GM12873 (cell line): ENCODE measurements around the gene THRB.

ENCODE experiments used
- TF ChIP-seq, protein P1 (sequence below): IDR thresholded peaks from 2 replicates; pipeline ENCODE4 v1.5.1; 2012; ENCODE audit warnings: low read depth, mild to moderate bottlenecking, moderate library complexity, low read length, control low read depth; ENCODE audit not compliant: insufficient read depth; ENCODE audit errors: missing control alignments

Gene THRB

GRCh38 chr3:24258727-24259600 lies 235.7 kb downstream of the THRB start:
- TF ChIP-seq, protein P1, sequence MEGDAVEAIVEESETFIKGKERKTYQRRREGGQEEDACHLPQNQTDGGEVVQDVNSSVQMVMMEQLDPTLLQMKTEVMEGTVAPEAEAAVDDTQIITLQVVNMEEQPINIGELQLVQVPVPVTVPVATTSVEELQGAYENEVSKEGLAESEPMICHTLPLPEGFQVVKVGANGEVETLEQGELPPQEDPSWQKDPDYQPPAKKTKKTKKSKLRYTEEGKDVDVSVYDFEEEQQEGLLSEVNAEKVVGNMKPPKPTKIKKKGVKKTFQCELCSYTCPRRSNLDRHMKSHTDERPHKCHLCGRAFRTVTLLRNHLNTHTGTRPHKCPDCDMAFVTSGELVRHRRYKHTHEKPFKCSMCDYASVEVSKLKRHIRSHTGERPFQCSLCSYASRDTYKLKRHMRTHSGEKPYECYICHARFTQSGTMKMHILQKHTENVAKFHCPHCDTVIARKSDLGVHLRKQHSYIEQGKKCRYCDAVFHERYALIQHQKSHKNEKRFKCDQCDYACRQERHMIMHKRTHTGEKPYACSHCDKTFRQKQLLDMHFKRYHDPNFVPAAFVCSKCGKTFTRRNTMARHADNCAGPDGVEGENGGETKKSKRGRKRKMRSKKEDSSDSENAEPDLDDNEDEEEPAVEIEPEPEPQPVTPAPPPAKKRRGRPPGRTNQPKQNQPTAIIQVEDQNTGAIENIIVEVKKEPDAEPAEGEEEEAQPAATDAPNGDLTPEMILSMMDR, result no peak

- TF ChIP-seq, protein P1, result no peak
These were observed 236.4 kb downstream of the THRB start for GRCh38 chr3:24258260-24258659.

DNA sequence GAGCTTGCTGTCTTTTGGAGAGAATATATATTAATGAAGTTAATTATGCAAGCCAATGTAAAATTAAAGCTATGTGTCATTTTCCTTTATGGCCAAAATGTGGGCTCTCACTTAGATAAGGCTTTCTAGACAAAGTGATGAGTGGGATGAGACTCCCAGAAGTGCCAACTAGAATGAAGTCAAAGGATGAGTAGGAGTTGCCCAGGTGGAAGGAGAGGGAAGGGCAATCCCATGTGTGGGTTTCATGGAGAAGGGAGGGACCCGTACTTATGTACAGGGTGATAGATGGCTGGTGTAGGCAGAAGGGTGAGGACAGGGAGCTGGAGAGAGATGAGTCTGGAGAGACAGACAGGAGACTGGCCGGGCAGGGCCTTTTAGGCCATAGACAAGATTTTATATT lies 239.2 kb downstream of the THRB start:
- TF ChIP-seq, protein P1, result no peak

GRCh38 chr3:24254649-24255048 lies 240.0 kb downstream of the THRB start:
- TF ChIP-seq, protein P1, result no peak

GRCh38 chr3:24253336-24253735 lies 241.3 kb downstream of the THRB start:
- TF ChIP-seq, protein P1, result no peak

DNA sequence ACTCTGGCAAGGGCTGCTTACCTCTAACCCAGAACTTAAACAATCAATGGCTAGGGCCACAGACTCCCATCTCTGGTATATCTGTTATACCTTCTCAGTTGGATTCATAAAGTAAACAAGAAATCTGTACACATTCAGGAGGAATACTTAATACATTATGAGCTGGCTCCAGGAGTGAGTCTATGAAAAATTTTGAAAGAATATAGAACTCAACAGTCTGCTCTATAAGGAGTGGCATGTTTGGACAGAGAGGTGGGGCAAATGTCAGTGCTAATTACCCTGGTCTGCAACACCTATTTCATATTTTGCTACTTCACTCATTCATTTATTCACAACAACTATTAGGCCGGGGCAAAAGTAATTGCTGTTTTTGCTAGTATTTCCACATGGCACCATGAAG lies 245.1 kb downstream of the THRB start:
- TF ChIP-seq, protein P1, result no peak

DNA sequence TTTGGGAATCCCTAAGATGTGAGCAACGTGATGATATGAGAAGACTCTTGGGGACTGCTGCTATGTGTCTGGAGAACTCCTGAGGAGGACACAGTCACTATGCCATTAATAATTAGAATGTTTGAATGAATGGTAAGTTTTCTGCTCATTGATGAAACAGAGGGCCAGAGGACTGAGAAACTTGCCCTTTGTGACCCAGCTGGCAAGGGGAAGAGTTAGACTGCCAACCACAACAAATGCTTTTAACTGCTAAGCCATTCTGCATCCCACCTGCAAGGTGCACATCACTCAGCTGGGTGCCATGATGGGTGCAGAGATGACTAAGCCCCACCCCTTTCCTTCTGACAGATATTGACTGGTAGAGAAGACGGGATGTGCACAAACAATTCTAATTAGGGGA lies 249.6 kb downstream of the THRB start:
- TF ChIP-seq, protein P1, result no peak
